Fibroblast of mammary gland (primary cell): ENCODE results near the gene AP3D1.

Source experiments
- DNase-seq: peaks from one replicate; pipeline ENCODE4 v3.0.0-alpha.2; 2010; ENCODE audit warnings: low read depth
- H3K4me3 ChIP-seq: 2 replicates; pipeline ENCODE4 v1.5.1; 2011; ENCODE audit warnings: low read depth, mild to moderate bottlenecking, low read length, moderate library complexity; ENCODE audit not compliant: control insufficient read depth
- CTCF ChIP-seq: conservative IDR thresholded peaks from 2 replicates; pipeline ENCODE4 v1.5.1; 2011; ENCODE audit warnings: low read depth, low read length, inconsistent platforms; ENCODE audit not compliant: control insufficient read depth, insufficient read depth

Gene AP3D1

GRCh38 chr19:2175742-2176141 is 24.4 kb upstream of the AP3D1 start:
- no peak for TF ChIP-seq CTCF
- no peak overlapping the region for H3K4me3 ChIP-seq
- no peak for DNase-seq

- no peak for TF ChIP-seq CTCF
- DNase-seq: no peak
- H3K4me3 ChIP-seq: no peak overlapping the region
Measured at GRCh38 chr19:2173767-2174577, 22.6 kb upstream of the AP3D1 start.

GRCh38 chr19:2173388-2173766 is 22.0 kb upstream of the AP3D1 start:
- no peak overlapping the region for H3K4me3 ChIP-seq
- TF ChIP-seq CTCF: no peak
- no peak for DNase-seq

GRCh38 chr19:2171349-2172145 is 20.2 kb upstream of the AP3D1 start:
- DNase-seq: peak; percentile 47
- no peak for TF ChIP-seq CTCF
- no peak overlapping the region for H3K4me3 ChIP-seq

GRCh38 chr19:2170987-2171348 is 19.6 kb upstream of the AP3D1 start:
- TF ChIP-seq CTCF: no peak
- H3K4me3 ChIP-seq: no peak overlapping the region
- no peak for DNase-seq

GRCh38 chr19:2170219-2170618 is 18.9 kb upstream of the AP3D1 start:
- H3K4me3 ChIP-seq: no peak overlapping the region
- TF ChIP-seq CTCF: no peak
- no peak for DNase-seq
